MCF 10A (cell line): ENCODE measurements around the gene RNPS1. TPM values are rescaled to one million over a fixed set of nuclear protein-coding genes. Genes with fewer than 3 reads are reported as not detected.

Experiments used
- BruUV-seq: library from RNA; stranded (reverse); fragments of 400-500 nt; replicated peaks from 2 replicates; lab custom pipeline; 2021; lab: Mats Ljungman, UMichigan
- CTCF ChIA-PET: fragments of 300-600 bp; sonication (Branson Sonifier 250); formaldehyde crosslinking; extraction: SDS; loops from one replicate; lab custom pipeline; 2021; ENCODE audit warnings: antibody characterized with exemption, inconsistent platforms; lab: Yijun Ruan, JAX
- POLR2A ChIA-PET: fragments of 300-600, 350-650 bp; sonication (Branson Sonifier 250); formaldehyde crosslinking; extraction: SDS; loops from one replicate; lab custom pipeline; 2020; ENCODE audit warnings: antibody characterized with exemption, inconsistent platforms; lab: Yijun Ruan, JAX
- DNase-seq: peaks from one replicate; pipeline ENCODE4 v3.0.0-alpha.2; 2018; ENCODE audit not compliant: unreplicated experiment
- H3K27ac Mint-ChIP-seq: one replicate; pipeline ENCODE4 v1.8.0; 2022; ENCODE audit warnings: mild to moderate bottlenecking, low read depth, mixed read lengths; ENCODE audit not compliant: unreplicated experiment
- H3K27me3 Mint-ChIP-seq: one replicate; pipeline ENCODE4 v1.8.0; 2022; ENCODE audit warnings: mixed read lengths; ENCODE audit not compliant: insufficient read depth, unreplicated experiment
- H3K36me3 Mint-ChIP-seq: one replicate; pipeline ENCODE4 v1.8.0; 2022; ENCODE audit warnings: mild to moderate bottlenecking, moderate library complexity, mixed read lengths; ENCODE audit not compliant: insufficient read depth, unreplicated experiment
- H3K4me1 Mint-ChIP-seq: one replicate; pipeline ENCODE4 v1.8.0; 2022; ENCODE audit warnings: mixed read lengths; ENCODE audit not compliant: insufficient read depth, unreplicated experiment
- H3K4me3 Mint-ChIP-seq: one replicate; pipeline ENCODE4 v1.8.0; 2022; ENCODE audit warnings: mild to moderate bottlenecking, moderate library complexity, mixed read lengths; ENCODE audit not compliant: unreplicated experiment
- H3K9me3 Mint-ChIP-seq: one replicate; pipeline ENCODE4 v1.8.0; 2022; ENCODE audit warnings: mixed read lengths; ENCODE audit not compliant: unreplicated experiment
- CTCF ChIP-seq: fragments of 200-600 bp; IDR thresholded peaks from one replicate; pipeline ENCODE4 v1.8.0; 2022; ENCODE audit warnings: antibody characterized with exemption, mild to moderate bottlenecking; ENCODE audit not compliant: unreplicated experiment
- intact Hi-C: fragments of 100-400 bp; cut with micrococcal nuclease; formaldehyde crosslinking; loops from 2 replicates; pipeline ENCODE4 v1.14.1; 2022
- total RNA-seq: library from RNA; stranded (reverse); gene quantifications from 2 replicates; pipeline ENCODE4 v1.2.3, GENCODE V29; 2022

RNPS1 gene
- total RNA-seq, 1 experiment from 2014 or later = 245 TPM

GRCh38 chr16:2238838-2239675 is 28.9 kb downstream of the RNPS1 start:
- Mint-ChIP-seq H3K4me1 (peaks cover 5% of the 10 kb centered on the region), H3K27ac (no peak overlapping the region), H3K36me3 (peaks cover 71% of the 10 kb centered on the region), H3K4me3 (no peak overlapping the region), H3K9me3 (no peaks in the 10 kb centered on the region), H3K27me3 (no peaks in the 10 kb centered on the region)
- TF ChIP-seq CTCF = no peak
- BruUV-seq = no TSS peak
- CTCF ChIA-PET = interaction anchor here (0.5 to 0.6 kb wide), 2 partner anchors 99 to 279 kb away, joined by 3 read pairs; no protein-coding TSS in a partner anchor
- no peak for DNase-seq
- intact Hi-C loops = no loop called here
- POLR2A ChIA-PET = interaction anchor here (0.7 to 1.6 kb wide), 4 partner anchors 9 to 255 kb away, joined by 3 to 15 read pairs (median 3); partner anchors contain the start of genes ECI1 and GFER

GRCh38 chr16:2238150-2238837 is 29.6 kb downstream of the RNPS1 start:
- no peak overlapping the region for H3K27ac Mint-ChIP-seq
- POLR2A ChIA-PET = interaction anchor here (0.7 to 1.6 kb wide), 3 partner anchors 10 to 254 kb away, joined by 3 to 15 read pairs (median 3); partner anchors contain the start of genes ECI1 and GFER
- H3K36me3 Mint-ChIP-seq = peaks cover 71% of the 10 kb centered on the region
- BruUV-seq = no TSS peak
- DNase-seq = no peak
- H3K4me1 Mint-ChIP-seq = peaks cover 5% of the 10 kb centered on the region
- no peaks in the 10 kb centered on the region for H3K27me3 Mint-ChIP-seq
- no peak overlapping the region for H3K4me3 Mint-ChIP-seq
- CTCF ChIA-PET = interaction anchor here (0.5 kb wide), 1 partner anchor 98 kb away, joined by 3 read pairs; no protein-coding TSS in a partner anchor
- TF ChIP-seq CTCF = no peak
- H3K9me3 Mint-ChIP-seq = no peaks in the 10 kb centered on the region
- intact Hi-C loops = no loop called here

GRCh38 chr16:2237493-2238149 is 30.3 kb downstream of the RNPS1 start:
- peaks cover 5% of the 10 kb centered on the region for H3K4me1 Mint-ChIP-seq
- POLR2A ChIA-PET = interaction anchor here (1.0 to 1.6 kb wide), 2 partner anchors 13 to 14 kb away, joined by 4 to 15 read pairs; partner anchors contain the start of gene ECI1
- H3K9me3 Mint-ChIP-seq = no peaks in the 10 kb centered on the region
- no TSS peak for BruUV-seq
- H3K27ac Mint-ChIP-seq = no peak overlapping the region
- no peak overlapping the region for H3K4me3 Mint-ChIP-seq
- CTCF ChIA-PET = interaction anchor here (0.5 kb wide), 1 partner anchor 17 kb away, joined by 3 read pairs; no protein-coding TSS in a partner anchor
- H3K36me3 Mint-ChIP-seq = peaks cover 71% of the 10 kb centered on the region
- no peak for TF ChIP-seq CTCF
- DNase-seq = no peak
- no peaks in the 10 kb centered on the region for H3K27me3 Mint-ChIP-seq
- intact Hi-C loops = no loop called here
